Measurements from ENCODE around the gene GRK5.

Gene GRK5

DNA sequence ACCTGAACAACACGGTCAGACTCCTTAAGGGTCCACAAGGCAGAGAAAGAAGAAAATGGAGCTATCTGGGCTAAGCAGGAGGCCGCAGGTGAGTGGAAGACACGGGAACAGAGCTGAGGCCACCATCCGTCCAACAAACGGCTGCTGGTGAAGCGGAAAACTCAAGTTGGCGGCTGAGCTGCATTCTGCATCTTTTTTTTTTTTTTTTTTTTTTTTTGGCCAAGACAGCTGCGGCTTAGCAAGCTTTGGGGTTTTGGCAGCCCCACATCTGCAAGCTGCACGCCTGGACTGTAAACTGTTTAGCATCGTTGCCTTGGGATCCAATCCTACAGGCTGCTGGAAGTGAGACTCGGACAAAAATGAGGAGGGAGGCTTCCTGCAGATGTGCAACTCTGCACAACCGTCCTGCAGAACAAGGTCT, 297.8 kb downstream of the GRK5 start:
- no peak for DNase-seq (ENCODE audit: low read depth)
- no peak for TF ChIP-seq CTCF (IDR thresholded peaks at IDR 0.05; ENCODE audit: low read depth, low read length, missing control alignments)
- H3K4me3 ChIP-seq (ENCODE audit: low read depth, low read length), result no peak overlapping the region
